HepG2 (cell line): ENCODE results near the gene HS2ST1.

Source experiments
- ATF1 ChIP-seq: IDR thresholded peaks from 2 replicates; pipeline ENCODE4 v1.6.1; 2016; ENCODE audit warnings: mild to moderate bottlenecking, control low read depth
- CREB1 ChIP-seq, 2 experiments: fragments of 450-650 bp in 1 of 2; IDR thresholded peaks; 2 replicates each; pipeline ENCODE4 v1.6.1; 2016 to 2017; ENCODE audit warnings: control low read depth in 1 of 2, mild to moderate bottlenecking in 1 of 2, missing compliant biosample characterization in 1 of 2, missing genetic modification characterization in 1 of 2
- CTCF ChIP-seq: sonication (generic); formaldehyde crosslinking; IDR thresholded peaks from 2 replicates; pipeline ENCODE4 v1.5.0; 2020; ENCODE audit warnings: mild to moderate bottlenecking, missing genetic modification reagents, moderate library complexity
- FOXK2 ChIP-seq: fragments of 450-650 bp; IDR thresholded peaks from 2 replicates; pipeline ENCODE4 v1.6.1; 2016
- NFRKB ChIP-seq: fragments of 450-650 bp; IDR thresholded peaks from 2 replicates; pipeline ENCODE4 v1.6.1; 2017
- TAF1 ChIP-seq: sonication (generic); formaldehyde crosslinking; IDR thresholded peaks from 2 replicates; pipeline ENCODE4 v1.4.0; 2020; ENCODE audit warnings: missing genetic modification reagents
- TCF12 ChIP-seq, 2 experiments: fragments of 450-650 bp in 1 of 2; sonication (generic) in 1 of 2; formaldehyde crosslinking in 1 of 2; IDR thresholded peaks; 2 replicates each; pipeline versions ENCODE4 v1.6.1 to v1.8.0; 2017 to 2022; ENCODE audit warnings: antibody characterized with exemption in 1 of 2, mild to moderate bottlenecking in 1 of 2, missing genetic modification reagents in 1 of 2, moderate library complexity in 1 of 2
- ZNF609 ChIP-seq: sonication (generic); formaldehyde crosslinking; IDR thresholded peaks from 2 replicates; pipeline ENCODE4 v1.4.0; 2020; ENCODE audit warnings: mild to moderate bottlenecking, missing genetic modification reagents, borderline replicate concordance
- ZNF776 ChIP-seq: sonication (generic); formaldehyde crosslinking; IDR thresholded peaks from 2 replicates; pipeline ENCODE4 v1.4.0; 2020; ENCODE audit warnings: mild to moderate bottlenecking, missing genetic modification reagents

- TF ChIP-seq NFRKB = no peak
- TF ChIP-seq CREB1 (IDR thresholded peaks at IDR 0.05) = no peak
- TF ChIP-seq CREB1 (CRISPR knock-in tag; IDR thresholded peaks at IDR 0.05) = no peak
- TF ChIP-seq ZNF776 (CRISPR knock-in tag) = no peak
- no peak for TF ChIP-seq CTCF (CRISPR knock-in tag)
- no peak for TF ChIP-seq ZNF609 (CRISPR knock-in tag)
- no peak for TF ChIP-seq ATF1 (CRISPR knock-in tag)
- no peak for TF ChIP-seq FOXK2
- TF ChIP-seq TCF12 (IDR thresholded peaks at IDR 0.05) = no peak
- TF ChIP-seq TCF12 (CRISPR knock-in tag; IDR thresholded peaks at IDR 0.05) = no peak
- TF ChIP-seq TAF1 (CRISPR knock-in tag) = no peak
Observed at GRCh38 chr1:87155170-87155569, 240.7 kb downstream of the HS2ST1 start.
